ENCODE measurements around the gene TCF4. TPM values are rescaled to one million over a fixed set of nuclear protein-coding genes. Genes with fewer than 3 reads are reported as not detected.

Gene TCF4
- polyA plus RNA-seq, 1 donor (not counting 4 experiments of a cell fraction or from before 2014, with no cell fraction given), result 9.7 TPM

- DNase-seq (ENCODE audit: low read depth, low spot score) (no peak), FAIRE-seq (no peak)
- H3K27me3 ChIP-seq (ENCODE audit: control insufficient read depth, extremely low read depth, insufficient read depth, low read length), result peaks cover 7% of the 10 kb centered on the region
- H3K4me2 ChIP-seq (ENCODE audit: control insufficient read depth, extremely low read depth, insufficient read depth, low read depth, low read length), result no peak overlapping the region
- TF ChIP-seq CTCF (optimal IDR thresholded peaks at IDR 0.05 in 1 of 3, IDR thresholded peaks at IDR 0.05 in 1 of 3, conservative IDR thresholded peaks at IDR 0.05 in 1 of 3; ENCODE audit: extremely low read depth in 1 of 3, insufficient read depth in 2 of 3, low read length in 3 of 3), result no peak
- no peak for TF ChIP-seq EZH2 (IDR thresholded peaks at IDR 0.05; ENCODE audit: low read length)
- no peaks in the 10 kb centered on the region for H3K4me1 ChIP-seq (ENCODE audit: control insufficient read depth, extremely low read depth, insufficient read depth, low read length)
- H3K36me3 ChIP-seq (ENCODE audit: control insufficient read depth in 2 of 2, extremely low read depth in 1 of 2, insufficient read depth in 2 of 2, low read length in 2 of 2), result no peaks in the 10 kb centered on the region
- dilution Hi-C loops (cut with MboI; ENCODE audit: extremely low pct_ligation_motif_present, low sequenced_read_pairs), result no loop called here
- H3K79me2 ChIP-seq (ENCODE audit: control insufficient read depth, insufficient read depth, low read length), result no peaks in the 10 kb centered on the region
- no peaks in the 10 kb centered on the region for H3K9me3 ChIP-seq (ENCODE audit: control insufficient read depth, low read depth, low read length)
- H3K9ac ChIP-seq (ENCODE audit: control insufficient read depth, extremely low read depth, insufficient read depth, low read length), result no peak overlapping the region
- H4K20me1 ChIP-seq (ENCODE audit: control insufficient read depth, extremely low read depth, insufficient read depth, low read length), result no peaks in the 10 kb centered on the region
- H3K27ac ChIP-seq (ENCODE audit: control insufficient read depth, insufficient read depth, low read length), result no peak overlapping the region
- H3K9me1 ChIP-seq (ENCODE audit: control insufficient read depth, extremely low read depth, insufficient read depth, low read length), result no peaks in the 10 kb centered on the region
- H2AFZ ChIP-seq (ENCODE audit: control insufficient read depth, low read length), result no peak overlapping the region
- no peak overlapping the region for H3K4me3 ChIP-seq (ENCODE audit: control insufficient read depth in 2 of 3, extremely low read depth in 1 of 3, insufficient read depth in 2 of 3, low read depth in 1 of 3, low read length in 3 of 3)
Measured at GRCh38 chr18:55214969-55215368, 373.0 kb downstream of the TCF4 start.

- Histone ChIP-seq H3K4me3 (ENCODE audit: control insufficient read depth in 2 of 3, extremely low read depth in 1 of 3, insufficient read depth in 2 of 3, low read depth in 1 of 3, low read length in 3 of 3) (no peak overlapping the region), H3K36me3 (ENCODE audit: control insufficient read depth in 2 of 2, extremely low read depth in 1 of 2, insufficient read depth in 2 of 2, low read length in 2 of 2) (no peaks in the 10 kb centered on the region), H3K4me2 (ENCODE audit: control insufficient read depth, extremely low read depth, insufficient read depth, low read depth, low read length) (no peak overlapping the region), H3K27ac (ENCODE audit: control insufficient read depth, insufficient read depth, low read length) (no peak overlapping the region), H3K79me2 (ENCODE audit: control insufficient read depth, insufficient read depth, low read length) (no peaks in the 10 kb centered on the region), H4K20me1 (ENCODE audit: control insufficient read depth, extremely low read depth, insufficient read depth, low read length) (no peaks in the 10 kb centered on the region), H3K27me3 (ENCODE audit: control insufficient read depth, extremely low read depth, insufficient read depth, low read length) (peaks cover 7% of the 10 kb centered on the region), H3K9me1 (ENCODE audit: control insufficient read depth, extremely low read depth, insufficient read depth, low read length) (no peaks in the 10 kb centered on the region), H3K9ac (ENCODE audit: control insufficient read depth, extremely low read depth, insufficient read depth, low read length) (no peak overlapping the region), H3K4me1 (ENCODE audit: control insufficient read depth, extremely low read depth, insufficient read depth, low read length) (no peaks in the 10 kb centered on the region), H2AFZ (ENCODE audit: control insufficient read depth, low read length) (no peak overlapping the region), H3K9me3 (ENCODE audit: control insufficient read depth, low read depth, low read length) (no peaks in the 10 kb centered on the region)
- DNase-seq (ENCODE audit: low read depth, low spot score), result no peak
- TF ChIP-seq CTCF (optimal IDR thresholded peaks at IDR 0.05 in 1 of 3, IDR thresholded peaks at IDR 0.05 in 1 of 3, conservative IDR thresholded peaks at IDR 0.05 in 1 of 3; ENCODE audit: extremely low read depth in 1 of 3, insufficient read depth in 2 of 3, low read length in 3 of 3) (no peak), EZH2 (IDR thresholded peaks at IDR 0.05; ENCODE audit: low read length) (no peak)
- dilution Hi-C loops (cut with MboI; ENCODE audit: extremely low pct_ligation_motif_present, low sequenced_read_pairs), result no loop called here
- FAIRE-seq, result no peak
Measured at GRCh38 chr18:55214534-55214933, 373.5 kb downstream of the TCF4 start.

Data from keratinocyte (primary cell).